Loucy (cell line): Measurements from ENCODE around the gene MRPS2.

ENCODE experiments used
- CTCF ChIP-seq: fragments of 200-600 bp; sonication (generic); conservative IDR thresholded peaks from 2 replicates; pipeline ENCODE4 v1.5.1; 2014; ENCODE audit warnings: mild to moderate bottlenecking, antibody characterized with exemption, low read length
- EZH2phosphoT487 ChIP-seq: fragments of 200-600 bp; IDR thresholded peaks from 2 replicates; pipeline ENCODE4 v1.6.1; 2018; ENCODE audit warnings: antibody characterized with exemption, mild to moderate bottlenecking, moderate library complexity, borderline replicate concordance

GRCh38 chr9:135506327-135507103, 6.0 kb downstream of the MRPS2 start:
- no peak for TF ChIP-seq CTCF
- no peak for TF ChIP-seq EZH2phosphoT487
